Astrocyte of the hippocampus (primary cell): ENCODE measurements around the gene COL6A3.

ENCODE experiments used
- DNase-seq: peaks from one replicate; pipeline ENCODE4 v3.0.0; 2011; ENCODE audit warnings: low read depth, low spot score

Gene COL6A3

GRCh38 chr2:237345891-237346640 is 67.9 kb downstream of the COL6A3 start:
- peak; percentile 54 for DNase-seq

GRCh38 chr2:237345411-237345810 is 68.6 kb downstream of the COL6A3 start:
- DNase-seq, result no peak

GRCh38 chr2:237344942-237345341 is 69.0 kb downstream of the COL6A3 start:
- no peak for DNase-seq

- no peak for DNase-seq
Measured at GRCh38 chr2:237343993-237344392, 70.0 kb downstream of the COL6A3 start.

- DNase-seq, result no peak
Measured at GRCh38 chr2:237341872-237342271, 72.1 kb downstream of the COL6A3 start.

GRCh38 chr2:237337586-237337985 is 76.4 kb downstream of the COL6A3 start:
- DNase-seq, result no peak

GRCh38 chr2:237336131-237336530 is 77.8 kb downstream of the COL6A3 start:
- no peak for DNase-seq

- DNase-seq, result no peak
Measured at GRCh38 chr2:237333748-237334147, 80.2 kb downstream of the COL6A3 start.

- peak; percentile 37 for DNase-seq
Measured at GRCh38 chr2:237330541-237330940, 83.4 kb downstream of the COL6A3 start.

- no peak for DNase-seq
Measured at GRCh38 chr2:237327175-237327950, 86.6 kb downstream of the COL6A3 start.

- peak; percentile 78 for DNase-seq
Measured at GRCh38 chr2:237326266-237327171, 87.4 kb downstream of the COL6A3 start.

GRCh38 chr2:237324837-237325236 is 89.1 kb downstream of the COL6A3 start:
- no peak for DNase-seq

- no peak for DNase-seq
Measured at GRCh38 chr2:237324405-237324831, 89.5 kb downstream of the COL6A3 start.

GRCh38 chr2:237323656-237324055 is 90.3 kb downstream of the COL6A3 start:
- DNase-seq, result no peak

GRCh38 chr2:237322564-237322963 is 91.4 kb downstream of the COL6A3 start:
- DNase-seq, result no peak

GRCh38 chr2:237321746-237322145 is 92.2 kb downstream of the COL6A3 start:
- DNase-seq, result no peak

- DNase-seq, result no peak
Measured at GRCh38 chr2:237320801-237321560, 93.0 kb downstream of the COL6A3 start.

- DNase-seq, result no peak
Measured at GRCh38 chr2:237319887-237320286, 94.1 kb downstream of the COL6A3 start.

- no peak for DNase-seq
Measured at GRCh38 chr2:237319086-237319820, 94.7 kb downstream of the COL6A3 start.

GRCh38 chr2:237316339-237316738 is 97.6 kb downstream of the COL6A3 start:
- DNase-seq, result no peak
